ENCODE results near the gene MB21D2. TPM values are rescaled to one million over a fixed set of nuclear protein-coding genes. Genes with fewer than 3 reads are reported as not detected.

Gene MB21D2
- total RNA-seq, 1 experiment from 2014 or later: 2.8 TPM

GRCh38 chr3:192842138-192842537 is 75.5 kb downstream of the MB21D2 start:
- ChIA-PET CTCF (no interaction called here), RAD21 (ENCODE audit: low non-redundant PET in 1 of 2, low total read pairs in 2 of 2, uncharacterized antibody in 2 of 2, unreplicated experiment in 2 of 2) (no interaction called here), POLR2A (no interaction called here)
- Histone ChIP-seq H3K9ac (ENCODE audit: low read length) (no peak overlapping the region), H3K9me3 (ENCODE audit: control insufficient read depth in 1 of 2, insufficient read depth in 1 of 2, low read depth in 1 of 2, low read length in 2 of 2) (no peaks in the 10 kb centered on the region), H4K20me1 (ENCODE audit: insufficient read depth) (no peaks in the 10 kb centered on the region), H3K27me3 (ENCODE audit: insufficient read depth, low read length) (no peaks in the 10 kb centered on the region), H2AFZ (ENCODE audit: low read depth, low read length, poor library complexity, severe bottlenecking) (no peak overlapping the region), H3K4me3 (replicated peaks in 1 of 2; ENCODE audit: low read depth in 1 of 2, low read length in 2 of 2) (no peak overlapping the region), H3K36me3 (ENCODE audit: control insufficient read depth in 1 of 2, insufficient read depth in 2 of 2, low read length in 2 of 2) (no peaks in the 10 kb centered on the region), H3K4me2 (ENCODE audit: low read length) (no peak overlapping the region), H3K79me2 (ENCODE audit: insufficient read depth, low read length) (no peaks in the 10 kb centered on the region), H3K9me2 (ENCODE audit: insufficient read depth) (no peaks in the 10 kb centered on the region), H3K27ac (ENCODE audit: low read depth, low read length) (no peak overlapping the region), H3K4me1 (ENCODE audit: control insufficient read depth in 1 of 2, insufficient read depth in 2 of 2, low read length in 2 of 2) (no peaks in the 10 kb centered on the region)
- DNase-seq (ENCODE audit: low read depth, low spot score): no peak
- intact Hi-C loops (cut with micrococcal nuclease): no loop called here
- TF ChIP-seq SP1 (IDR thresholded peaks at IDR 0.05; ENCODE audit: low read depth): no peak
- TF ChIP-seq YY1 (IDR thresholded peaks at IDR 0.05; ENCODE audit: extremely low read depth, insufficient replicate concordance, low read depth, low read length): no peak
- TF ChIP-seq FOSL1 (IDR thresholded peaks at IDR 0.05; ENCODE audit: low read depth): no peak
- no peak for TF ChIP-seq CBX3 (IDR thresholded peaks at IDR 0.05; ENCODE audit: low read depth)
- no peak for TF ChIP-seq CTCF (IDR thresholded peaks at IDR 0.05 in 2 of 3, conservative IDR thresholded peaks at IDR 0.05 in 1 of 3; ENCODE audit: borderline replicate concordance in 1 of 3, insufficient read depth in 1 of 3, low read depth in 2 of 3, low read length in 2 of 3)
- no peak for TF ChIP-seq ZFX (IDR thresholded peaks at IDR 0.05)
- no peak for TF ChIP-seq ATF3 (IDR thresholded peaks at IDR 0.05)
- no peak for TF ChIP-seq RAD21 (IDR thresholded peaks at IDR 0.05; ENCODE audit: low read depth)
- no peak for TF ChIP-seq ZBTB33 (IDR thresholded peaks at IDR 0.05; ENCODE audit: extremely low read depth, insufficient replicate concordance, low read length)
- TF ChIP-seq EZH2phosphoT487 (IDR thresholded peaks at IDR 0.05; ENCODE audit: borderline replicate concordance): no peak
- TF ChIP-seq SRF (IDR thresholded peaks at IDR 0.05; ENCODE audit: low read depth): no peak
- no peak for TF ChIP-seq EZH2 (IDR thresholded peaks at IDR 0.05)
- TF ChIP-seq REST (IDR thresholded peaks at IDR 0.05; ENCODE audit: low read depth): no peak
- TF ChIP-seq POLR2AphosphoS5 (IDR thresholded peaks at IDR 0.05; ENCODE audit: low read depth, low read length): no peak
- TF ChIP-seq MAX (IDR thresholded peaks at IDR 0.05): no peak
- no peak for TF ChIP-seq ZNF274 (IDR thresholded peaks at IDR 0.05; ENCODE audit: low read depth, low read length)
- TF ChIP-seq CEBPB (IDR thresholded peaks at IDR 0.05; ENCODE audit: low read depth): no peak
- no peak for TF ChIP-seq POLR2A (IDR thresholded peaks at IDR 0.05; ENCODE audit: borderline replicate concordance, extremely low read depth, insufficient read depth, insufficient read length)
- BruUV-seq (replicated peaks): no TSS peak
- no peak for ATAC-seq

Data from HCT116 (cell line).